ENCODE results near the gene ORM1. TPM values are rescaled to one million over a fixed set of nuclear protein-coding genes. Genes with fewer than 3 reads are reported as not detected.

Gene ORM1
- total RNA-seq, 2 donors from 2014 or later, result not detected

DNA sequence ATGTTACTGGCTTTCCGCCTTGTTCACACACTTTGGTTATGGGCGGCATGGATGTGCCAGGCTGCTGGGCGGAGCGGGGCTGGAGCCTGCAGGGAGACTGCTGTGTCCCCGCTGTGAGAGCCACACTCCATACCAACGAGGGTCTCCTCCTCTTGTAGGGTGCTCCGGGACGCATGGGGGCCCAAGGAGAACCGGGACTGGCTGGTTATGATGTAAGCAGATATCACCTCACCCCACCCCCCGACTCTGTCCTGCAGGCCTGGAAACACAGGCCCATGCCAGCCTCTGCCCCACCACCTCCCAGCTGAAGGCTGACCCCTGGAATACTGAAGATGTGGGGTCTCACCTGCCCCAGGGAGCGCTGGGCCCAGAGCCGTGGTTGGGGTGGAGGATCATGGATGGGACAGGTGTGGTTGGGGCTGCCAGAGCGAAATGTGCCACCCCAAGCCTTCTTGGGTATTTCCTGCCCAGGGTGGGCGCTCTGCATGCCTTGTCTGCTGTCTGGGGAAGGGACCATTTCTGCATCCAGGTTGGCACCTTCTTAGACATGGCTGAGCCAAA is 39.3 kb upstream of the ORM1 start:
- ATAC-seq (replicated peaks), result no peak

DNA sequence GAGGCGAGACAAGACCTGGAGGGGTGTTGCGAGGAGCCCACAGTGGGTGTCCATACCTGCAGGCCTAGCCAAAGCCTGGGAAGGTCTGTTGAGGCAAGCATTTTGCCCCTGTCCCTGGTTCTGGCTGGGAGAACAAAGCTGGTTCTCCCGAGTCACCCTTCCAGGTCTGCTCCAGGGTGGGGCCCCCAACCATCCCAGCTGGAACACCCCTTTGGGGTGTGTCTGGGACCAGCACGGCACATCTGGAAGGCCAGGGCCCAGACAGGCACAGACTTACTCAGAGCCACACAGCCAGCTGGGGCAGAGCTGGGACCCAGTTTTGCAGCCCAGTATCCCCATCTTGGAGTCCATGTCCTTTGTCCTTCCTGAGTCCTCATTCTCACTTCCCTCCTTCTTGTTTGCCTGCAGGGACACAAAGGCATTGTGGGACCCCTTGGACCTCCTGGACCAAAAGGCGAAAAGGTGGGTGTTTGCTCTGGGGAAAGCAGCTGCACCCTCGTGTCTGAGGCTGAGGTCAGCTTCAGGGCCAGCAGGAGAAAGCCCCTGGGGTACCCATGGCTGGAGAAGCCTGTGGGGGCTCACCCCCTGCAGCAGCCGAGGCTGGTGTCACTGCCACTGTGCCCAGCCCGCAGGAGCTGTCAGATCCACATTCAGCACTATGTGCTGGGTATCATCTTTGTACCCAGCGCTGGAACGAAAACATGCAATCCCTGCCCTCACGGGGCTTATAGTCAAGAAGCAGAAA is 38.4 kb upstream of the ORM1 start:
- H3K4me3 Mint-ChIP-seq, result no peak overlapping the region
- no peak overlapping the region for H3K27ac Mint-ChIP-seq
- no peaks in the 10 kb centered on the region for H3K4me1 Mint-ChIP-seq
- no peaks in the 10 kb centered on the region for H3K9me3 Mint-ChIP-seq
- no peak for ATAC-seq (replicated peaks)
- no peaks in the 10 kb centered on the region for H3K27me3 Mint-ChIP-seq
- H3K36me3 Mint-ChIP-seq (ENCODE audit: low read depth), result no peaks in the 10 kb centered on the region

More for the DNA sequence above, 39.3 kb upstream of the ORM1 start:
- Mint-ChIP-seq H3K9me3 (no peaks in the 10 kb centered on the region), H3K36me3 (ENCODE audit: low read depth) (no peaks in the 10 kb centered on the region), H3K4me3 (no peak overlapping the region), H3K27ac (no peak overlapping the region), H3K27me3 (no peaks in the 10 kb centered on the region), H3K4me1 (no peaks in the 10 kb centered on the region)

DNA sequence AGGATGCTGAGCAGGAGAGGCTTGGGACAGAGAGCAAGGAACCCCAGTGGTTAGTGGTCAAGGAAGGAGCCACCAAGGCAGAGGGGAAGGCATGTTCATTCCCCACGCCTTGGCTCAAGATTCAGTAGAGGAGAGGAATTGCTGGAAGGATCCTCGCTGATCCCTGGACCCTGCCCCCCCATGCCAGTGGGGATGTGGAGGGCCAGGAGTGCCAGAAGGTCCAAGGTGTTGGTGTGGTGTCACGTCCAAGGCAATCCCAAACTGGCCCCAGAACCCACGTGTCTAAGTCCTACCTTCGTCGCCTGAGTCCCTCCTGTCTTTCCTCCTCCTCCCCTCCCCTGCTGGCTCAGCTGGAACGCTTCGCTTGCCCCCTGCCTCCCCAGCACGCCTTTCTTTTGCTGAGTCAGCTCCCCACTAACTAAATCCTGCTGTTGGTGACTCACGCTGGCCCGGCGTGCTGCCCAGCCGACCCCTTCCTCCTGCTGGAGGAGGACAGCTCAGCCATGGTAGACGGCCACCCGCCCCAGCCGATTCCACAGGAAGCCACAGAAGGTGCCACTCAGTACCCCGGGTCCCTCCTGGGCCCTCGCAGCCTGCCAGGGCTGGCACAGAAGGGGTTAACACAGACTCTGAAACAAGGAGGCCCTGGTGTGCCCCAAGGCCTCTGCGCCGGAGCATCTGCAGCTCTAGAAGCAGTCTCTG is 37.6 kb upstream of the ORM1 start:
- H3K27ac Mint-ChIP-seq, result no peak overlapping the region
- ATAC-seq (replicated peaks), result no peak
- no peaks in the 10 kb centered on the region for H3K36me3 Mint-ChIP-seq (ENCODE audit: low read depth)
- H3K9me3 Mint-ChIP-seq, result no peaks in the 10 kb centered on the region
- H3K4me3 Mint-ChIP-seq, result no peak overlapping the region
- H3K4me1 Mint-ChIP-seq, result no peaks in the 10 kb centered on the region
- H3K27me3 Mint-ChIP-seq, result no peaks in the 10 kb centered on the region

DNA sequence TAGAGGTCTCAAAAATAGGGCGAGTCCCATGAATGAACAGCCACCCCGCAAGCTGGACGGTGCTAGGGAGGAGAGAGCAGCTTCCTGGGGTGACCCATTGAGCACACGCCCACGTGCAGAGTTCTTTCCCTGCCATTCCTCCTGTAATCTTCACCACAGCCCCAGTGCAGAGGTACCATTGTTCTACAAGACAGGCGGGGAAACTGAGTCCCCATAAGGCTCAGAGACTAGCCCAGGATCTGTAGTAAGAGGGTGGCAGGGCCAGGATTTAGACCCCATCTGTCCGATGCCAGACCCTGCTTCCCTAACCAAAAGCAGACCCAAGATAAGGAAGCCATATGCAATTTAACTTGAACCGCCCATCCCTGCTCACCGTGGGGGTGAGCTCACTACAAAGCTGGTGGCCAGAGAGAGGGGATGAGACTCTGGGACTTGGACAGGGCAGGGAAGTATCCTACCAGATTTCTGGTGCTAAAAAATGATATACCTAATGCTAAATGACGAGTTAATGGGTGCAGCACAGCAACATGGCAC is 36.7 kb upstream of the ORM1 start:
- no peak overlapping the region for H3K27ac Mint-ChIP-seq
- H3K4me3 Mint-ChIP-seq, result no peak overlapping the region
- H3K9me3 Mint-ChIP-seq, result no peaks in the 10 kb centered on the region
- H3K27me3 Mint-ChIP-seq, result peaks cover 4% of the 10 kb centered on the region
- no peak for ATAC-seq (replicated peaks)
- H3K36me3 Mint-ChIP-seq (ENCODE audit: low read depth), result no peaks in the 10 kb centered on the region
- H3K4me1 Mint-ChIP-seq, result peaks cover 5% of the 10 kb centered on the region

DNA sequence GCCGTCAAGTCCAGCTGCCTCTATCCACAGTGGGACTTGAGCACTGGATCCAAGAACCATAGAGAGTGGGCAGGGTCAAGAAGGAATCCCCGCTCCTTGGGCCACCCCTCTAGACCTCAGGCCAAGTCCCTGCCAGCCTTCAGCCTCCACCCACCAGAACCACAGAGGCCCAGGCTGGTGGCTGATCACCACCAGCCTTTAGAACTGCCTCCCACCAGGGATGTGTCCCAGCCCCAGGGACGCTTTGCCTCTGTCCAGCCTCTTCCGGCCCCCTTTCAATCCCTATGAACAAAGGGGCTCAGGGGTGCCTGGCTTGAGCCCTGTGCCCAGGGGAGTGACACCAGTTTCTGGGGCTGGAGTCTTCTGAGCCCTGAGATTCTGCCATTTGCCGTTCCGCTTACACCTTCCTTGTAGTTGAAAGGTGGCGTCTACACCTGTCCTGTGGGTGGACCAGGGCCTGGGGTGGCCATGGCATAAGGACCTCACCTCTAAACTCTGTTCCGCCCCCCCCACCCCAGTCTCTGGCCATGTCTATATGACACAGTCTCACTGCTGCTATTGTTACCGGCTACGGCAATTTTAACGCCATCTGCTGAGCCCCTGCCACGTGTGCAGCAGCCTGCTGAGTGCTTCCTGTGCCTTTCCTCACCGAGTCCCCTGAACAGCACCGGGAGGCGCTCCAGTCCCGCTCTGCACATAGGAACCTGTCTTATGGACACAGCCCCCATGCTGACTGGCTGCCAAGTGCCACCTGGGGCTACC is 35.7 kb upstream of the ORM1 start:
- Mint-ChIP-seq H3K4me3 (no peak overlapping the region), H3K27ac (no peak overlapping the region), H3K4me1 (peaks cover 5% of the 10 kb centered on the region), H3K9me3 (no peaks in the 10 kb centered on the region), H3K36me3 (ENCODE audit: low read depth) (no peaks in the 10 kb centered on the region), H3K27me3 (peaks cover 5% of the 10 kb centered on the region)
- ATAC-seq (replicated peaks), result no peak

DNA sequence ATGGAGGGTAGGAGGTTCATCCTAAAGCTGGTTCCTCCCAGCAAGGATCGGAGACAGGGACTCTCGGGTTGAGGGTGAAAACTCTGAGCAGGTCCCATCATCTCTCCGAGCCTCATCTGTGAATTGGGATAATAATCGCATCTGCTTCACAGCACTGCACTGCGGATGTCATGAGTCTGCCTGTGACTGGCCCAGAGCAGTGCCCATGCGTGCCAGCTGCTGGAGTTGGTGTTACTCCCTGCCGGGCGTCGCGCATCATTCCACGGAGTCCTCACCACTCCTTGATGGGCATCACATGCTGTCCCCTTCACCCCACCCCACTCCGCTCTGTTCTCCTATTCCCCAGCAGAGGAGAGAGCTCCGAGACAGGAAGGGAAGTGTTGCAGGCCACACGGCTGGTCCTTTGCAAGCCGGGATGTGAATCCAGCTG is 35.1 kb upstream of the ORM1 start:
- peaks cover 5% of the 10 kb centered on the region for H3K4me1 Mint-ChIP-seq
- ATAC-seq (replicated peaks), result no peak
- H3K36me3 Mint-ChIP-seq (ENCODE audit: low read depth), result no peaks in the 10 kb centered on the region
- H3K27me3 Mint-ChIP-seq, result peaks cover 5% of the 10 kb centered on the region
- H3K9me3 Mint-ChIP-seq, result no peaks in the 10 kb centered on the region
- no peak overlapping the region for H3K27ac Mint-ChIP-seq
- H3K4me3 Mint-ChIP-seq, result no peak overlapping the region

DNA sequence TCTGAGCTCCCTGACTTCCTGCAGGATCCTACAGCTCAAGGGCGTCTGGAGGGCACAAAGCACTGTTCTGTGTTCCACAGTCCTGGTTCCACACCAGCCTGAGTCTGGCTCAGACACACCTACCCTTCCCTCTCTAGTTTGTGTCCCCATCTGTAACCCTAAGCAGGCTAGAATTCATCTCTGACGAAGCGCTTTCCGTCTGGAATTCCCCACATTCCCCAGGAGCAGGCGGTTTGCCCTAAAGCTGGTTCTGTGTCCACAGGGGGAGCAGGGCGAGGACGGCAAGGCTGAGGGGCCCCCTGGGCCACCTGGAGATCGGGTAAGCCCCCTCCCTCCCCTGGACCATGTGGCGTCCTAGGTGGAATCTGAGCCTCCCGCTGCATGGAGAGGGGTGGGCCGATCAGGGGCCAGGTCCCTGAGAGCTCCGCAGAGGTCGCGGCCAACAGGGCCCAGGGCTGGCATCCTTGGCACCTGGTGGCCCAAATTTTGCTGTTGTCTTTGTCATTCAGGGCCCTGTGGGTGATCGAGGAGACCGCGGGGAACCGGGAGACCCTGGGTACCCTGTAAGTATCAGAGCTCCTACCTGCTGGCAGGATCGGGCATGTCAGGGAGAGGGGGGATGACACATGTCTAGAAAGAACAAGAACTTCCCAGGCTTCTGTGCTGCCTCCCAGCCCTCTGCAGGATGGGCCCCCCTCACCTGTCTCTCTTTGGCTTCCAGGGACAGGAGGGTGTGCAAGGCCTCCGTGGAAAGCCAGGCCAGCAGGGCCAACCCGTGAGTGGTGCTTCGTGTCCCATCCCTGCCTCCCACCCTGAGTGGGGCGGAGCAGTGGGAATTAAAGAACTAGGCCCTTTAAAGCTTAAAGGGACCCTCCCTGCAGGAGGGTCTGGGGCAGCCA is 34.5 kb upstream of the ORM1 start:
- H3K27me3 Mint-ChIP-seq, result peaks cover 5% of the 10 kb centered on the region
- H3K4me3 Mint-ChIP-seq, result no peak overlapping the region
- no peak overlapping the region for H3K27ac Mint-ChIP-seq
- peaks cover 5% of the 10 kb centered on the region for H3K4me1 Mint-ChIP-seq
- ATAC-seq (replicated peaks), result no peak
- H3K9me3 Mint-ChIP-seq, result no peaks in the 10 kb centered on the region
- H3K36me3 Mint-ChIP-seq (ENCODE audit: low read depth), result no peaks in the 10 kb centered on the region

DNA sequence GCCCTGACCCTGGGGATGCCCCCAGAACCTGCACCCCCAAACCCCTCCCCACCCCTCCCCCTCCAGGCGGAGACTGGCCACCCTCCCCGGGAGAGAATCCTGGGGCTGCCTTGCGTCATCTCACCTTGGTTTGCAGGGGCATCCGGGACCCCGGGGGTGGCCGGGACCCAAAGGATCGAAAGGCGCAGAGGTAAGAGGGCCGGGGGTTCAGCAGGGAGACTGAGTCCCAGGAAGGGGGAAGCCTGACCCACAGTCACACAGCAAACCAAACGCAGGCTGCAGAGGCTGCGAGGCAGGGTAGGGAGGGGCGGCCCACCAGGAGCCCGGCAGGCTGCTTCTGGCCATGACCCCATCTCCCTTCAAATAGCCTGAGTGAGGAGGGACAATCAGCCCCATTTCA is 33.8 kb upstream of the ORM1 start:
- no peak overlapping the region for H3K4me3 Mint-ChIP-seq
- ATAC-seq (replicated peaks), result no peak
- no peaks in the 10 kb centered on the region for H3K9me3 Mint-ChIP-seq
- H3K27me3 Mint-ChIP-seq, result peaks cover 5% of the 10 kb centered on the region
- H3K36me3 Mint-ChIP-seq (ENCODE audit: low read depth), result no peaks in the 10 kb centered on the region
- peaks cover 5% of the 10 kb centered on the region for H3K4me1 Mint-ChIP-seq
- no peak overlapping the region for H3K27ac Mint-ChIP-seq

DNA sequence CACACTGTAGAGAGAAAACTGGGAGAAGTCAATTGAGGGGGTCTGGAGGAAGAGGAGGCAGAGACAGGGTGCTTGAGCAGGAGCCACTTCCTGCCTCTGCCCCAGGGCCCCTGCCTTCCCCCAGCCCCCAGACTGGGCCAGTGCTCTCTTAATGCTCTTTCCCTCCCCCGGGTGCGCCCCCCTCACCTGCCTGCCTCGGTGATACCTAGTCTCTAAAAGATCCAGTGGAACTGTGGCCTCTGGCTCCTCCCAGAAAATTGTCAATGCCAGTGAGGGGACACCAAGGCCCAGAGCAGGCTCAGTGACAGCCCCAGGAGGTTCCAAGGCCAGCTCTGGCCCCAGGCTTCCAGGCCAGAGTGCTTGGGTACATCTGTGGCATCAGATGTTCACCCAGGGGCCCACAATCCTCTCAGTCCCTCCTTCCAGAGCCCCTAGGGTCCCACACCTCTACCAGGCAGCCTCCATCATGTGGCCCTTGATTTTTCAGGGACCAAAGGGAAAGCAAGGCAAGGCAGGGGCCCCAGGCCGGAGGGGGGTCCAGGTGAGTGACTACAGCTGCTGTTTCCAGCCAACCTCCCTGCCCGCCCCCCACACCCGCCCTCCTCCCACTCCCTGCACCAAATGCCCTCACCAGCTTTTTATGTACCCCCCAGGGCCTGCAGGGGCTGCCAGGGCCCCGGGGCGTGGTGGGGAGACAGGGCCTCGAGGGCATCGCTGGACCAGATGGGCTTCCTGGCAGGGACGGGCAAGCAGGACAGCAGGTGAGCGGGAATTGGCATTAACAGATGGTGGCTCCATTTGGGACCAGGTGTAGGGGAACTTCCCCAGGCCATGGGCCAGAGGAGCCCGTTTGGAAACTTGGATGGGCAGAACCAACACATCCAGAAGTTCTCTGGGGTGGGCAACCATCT is 33.1 kb upstream of the ORM1 start:
- ATAC-seq (replicated peaks), result no peak
- Mint-ChIP-seq H3K4me3 (no peak overlapping the region), H3K4me1 (peaks cover 5% of the 10 kb centered on the region), H3K27me3 (peaks cover 5% of the 10 kb centered on the region), H3K27ac (no peak overlapping the region), H3K9me3 (peaks cover 4% of the 10 kb centered on the region), H3K36me3 (ENCODE audit: low read depth) (no peaks in the 10 kb centered on the region)

DNA sequence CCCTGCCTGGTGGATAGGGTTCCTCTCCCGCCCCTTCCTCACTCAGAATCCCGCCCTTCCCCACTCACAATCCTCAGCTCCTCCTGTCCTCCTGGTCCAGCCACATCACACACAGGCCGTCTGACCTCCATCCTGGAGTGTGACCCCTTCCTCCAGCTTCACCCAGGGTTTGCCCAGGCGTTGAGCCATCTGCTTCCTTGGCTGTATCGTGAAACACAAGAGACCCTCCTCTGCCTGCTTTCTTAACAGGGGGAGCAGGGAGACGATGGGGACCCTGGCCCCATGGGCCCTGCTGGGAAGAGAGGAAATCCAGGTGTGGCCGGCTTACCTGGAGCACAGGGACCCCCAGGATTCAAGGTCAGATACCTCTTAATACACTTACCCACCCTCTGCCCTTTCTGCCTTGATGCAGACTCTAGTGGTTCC is 32.3 kb upstream of the ORM1 start:
- H3K9me3 Mint-ChIP-seq, result peaks cover 9% of the 10 kb centered on the region
- peaks cover 5% of the 10 kb centered on the region for H3K4me1 Mint-ChIP-seq
- no peaks in the 10 kb centered on the region for H3K36me3 Mint-ChIP-seq (ENCODE audit: low read depth)
- ATAC-seq (replicated peaks), result peak; percentile 11
- H3K4me3 Mint-ChIP-seq, result no peak overlapping the region
- H3K27me3 Mint-ChIP-seq, result peaks cover 9% of the 10 kb centered on the region
- H3K27ac Mint-ChIP-seq, result peak overlapping the region; percentile 9

DNA sequence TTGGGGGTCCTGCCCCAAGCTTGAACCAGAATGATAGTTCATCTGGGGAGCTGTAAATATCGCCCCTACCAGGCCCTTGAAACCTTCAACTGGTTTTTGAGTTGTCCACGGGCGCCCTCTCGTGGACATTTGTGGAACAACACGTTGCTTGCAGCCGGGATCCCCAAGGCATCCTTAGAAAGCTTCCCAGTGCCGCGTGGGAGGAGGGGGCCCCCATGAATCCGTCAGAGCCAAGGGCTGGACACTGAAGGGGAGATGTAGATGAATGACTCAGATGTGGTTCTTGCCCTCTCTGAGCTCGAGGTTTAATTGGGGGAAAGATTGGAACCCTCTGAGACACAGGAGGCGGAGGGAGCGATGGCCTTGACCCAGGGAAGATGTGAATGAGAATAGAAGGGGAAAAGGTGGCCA is 31.8 kb upstream of the ORM1 start:
- ATAC-seq (replicated peaks), result peak; percentile 52
- H3K36me3 Mint-ChIP-seq (ENCODE audit: low read depth), result no peaks in the 10 kb centered on the region
- H3K4me3 Mint-ChIP-seq, result no peak overlapping the region
- peaks cover 9% of the 10 kb centered on the region for H3K27me3 Mint-ChIP-seq
- H3K9me3 Mint-ChIP-seq, result peaks cover 9% of the 10 kb centered on the region
- peak overlapping the region; percentile 9 for H3K27ac Mint-ChIP-seq
- peaks cover 5% of the 10 kb centered on the region for H3K4me1 Mint-ChIP-seq

DNA sequence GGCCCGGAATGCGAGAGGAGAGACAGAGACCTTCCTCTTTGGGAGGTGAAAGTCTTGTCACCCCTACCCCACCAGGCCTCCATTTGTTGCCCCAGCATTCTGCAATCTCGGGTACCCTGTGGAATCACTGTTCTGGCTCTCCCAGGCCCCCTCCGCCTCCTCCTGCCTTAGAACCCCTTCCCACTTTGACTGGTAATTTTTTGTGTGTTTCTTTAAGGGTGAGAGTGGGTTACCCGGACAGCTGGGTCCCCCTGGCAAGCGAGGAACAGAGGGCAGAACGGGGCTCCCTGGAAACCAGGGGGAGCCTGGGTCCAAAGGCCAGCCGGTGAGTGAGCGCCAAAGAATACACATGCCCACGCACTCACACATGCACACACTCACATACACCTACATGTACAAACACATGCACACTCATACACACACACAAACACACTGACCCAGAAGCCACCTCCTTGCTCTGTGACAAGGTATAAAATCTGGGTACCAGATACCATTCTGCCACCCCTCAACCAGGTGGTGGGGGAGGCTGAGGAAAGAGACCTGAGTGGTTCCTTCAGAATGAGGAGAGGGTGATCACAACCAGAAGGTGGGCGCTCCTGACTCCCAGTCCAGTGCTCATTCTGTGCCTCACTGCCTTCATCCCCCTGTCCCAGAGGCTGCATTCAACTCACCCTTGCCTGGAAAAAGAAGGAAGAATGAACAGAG is 30.9 kb upstream of the ORM1 start:
- Mint-ChIP-seq H3K27ac (no peak overlapping the region), H3K9me3 (peaks cover 9% of the 10 kb centered on the region)
- no peak for ATAC-seq (replicated peaks)

More for the DNA sequence above, 30.9 kb upstream of the ORM1 start:
- no peaks in the 10 kb centered on the region for H3K36me3 Mint-ChIP-seq (ENCODE audit: low read depth)
- peaks cover 5% of the 10 kb centered on the region for H3K4me1 Mint-ChIP-seq
- no peak overlapping the region for H3K4me3 Mint-ChIP-seq
- peaks cover 9% of the 10 kb centered on the region for H3K27me3 Mint-ChIP-seq

All from activated T-helper 17 cell treated with anti-CD3 and anti-CD28 coated beads, Interleukin-2, amount 50 U/mL, for 72 hours (primary cell).